Neuronal stem cell (in vitro differentiated cells): ENCODE results near the gene ARHGEF17.
A peak's percentile ranks its signal among the peaks of the same experiment; 100 is the strongest.

Experiments used
- DNase-seq: peaks from one replicate; pipeline ENCODE4 v3.0.0-alpha.2; 2013; ENCODE audit warnings: low spot score
- H2AFZ ChIP-seq: one replicate; pipeline ENCODE4 v1.6.1; 2013; ENCODE audit warnings: mild to moderate bottlenecking, low read length, inconsistent platforms
- H2AK5ac ChIP-seq: 2 replicates; pipeline ENCODE4 v1.6.1; 2013; ENCODE audit warnings: low read depth, mild to moderate bottlenecking, inconsistent platforms, low read length, moderate library complexity, mixed read lengths
- H2BK120ac ChIP-seq: 2 replicates; pipeline ENCODE4 v1.6.1; 2013; ENCODE audit warnings: low read depth, mild to moderate bottlenecking, inconsistent platforms, low read length, moderate library complexity, mixed read lengths
- H2BK12ac ChIP-seq: one replicate; pipeline ENCODE4 v1.6.1; 2013; ENCODE audit warnings: low read length, inconsistent platforms
- H2BK15ac ChIP-seq: 2 replicates; pipeline ENCODE4 v1.6.1; 2013; ENCODE audit warnings: mild to moderate bottlenecking, low read length, inconsistent platforms, mixed read lengths
- H2BK5ac ChIP-seq: one replicate; pipeline ENCODE4 v1.6.1; 2013; ENCODE audit warnings: inconsistent platforms, mild to moderate bottlenecking, low read length, moderate library complexity
- H3K14ac ChIP-seq: one replicate; pipeline ENCODE4 v1.6.1; 2013; ENCODE audit warnings: low read length, inconsistent platforms
- H3K18ac ChIP-seq: 2 replicates; pipeline ENCODE4 v1.6.1; 2013; ENCODE audit warnings: low read length, inconsistent platforms
- H3K23ac ChIP-seq: 2 replicates; pipeline ENCODE4 v1.6.1; 2013; ENCODE audit warnings: low read depth, mild to moderate bottlenecking, mixed read lengths, low read length, inconsistent platforms; ENCODE audit not compliant: poor library complexity
- H3K27ac ChIP-seq: replicated peaks from 3 replicates; pipeline ENCODE4 v1.5.1; 2013; ENCODE audit warnings: low read length, inconsistent platforms
- H3K27me3 ChIP-seq, 3 experiments: 2 replicates each; pipeline ENCODE4 v1.6.1; 2013; ENCODE audit warnings: low read length in 3 of 3, mild to moderate bottlenecking in 2 of 3, inconsistent platforms in 1 of 3, low read depth in 1 of 3, mixed read lengths in 1 of 3, moderate library complexity in 1 of 3; ENCODE audit not compliant: control insufficient read depth in 3 of 3, insufficient read depth in 3 of 3
- H3K36me3 ChIP-seq, 2 donors: replicated peaks in 1 of 2; 2 replicates each; pipeline ENCODE4 v1.6.1; 2013; ENCODE audit warnings: low read length in 2 of 2; ENCODE audit not compliant: control insufficient read depth in 2 of 2, insufficient read depth in 2 of 2
- H3K4ac ChIP-seq: 2 replicates; pipeline ENCODE4 v1.6.1; 2013; ENCODE audit warnings: inconsistent platforms, mild to moderate bottlenecking, low read length, moderate library complexity
- H3K4me1 ChIP-seq, 2 donors: 1 replicate in 1 of 2; 2 replicates in 1 of 2; pipeline ENCODE4 v1.6.1; 2013; ENCODE audit warnings: low read length in 2 of 2, low read depth in 1 of 2; ENCODE audit not compliant: control insufficient read depth in 2 of 2, insufficient read depth in 1 of 2
- H3K4me2 ChIP-seq: one replicate; pipeline ENCODE4 v1.6.1; 2013; ENCODE audit warnings: mild to moderate bottlenecking, low read length, inconsistent platforms; ENCODE audit not compliant: insufficient read depth, poor library complexity, severe bottlenecking
- H3K4me3 ChIP-seq, 2 donors: 2 replicates each; pipeline ENCODE4 v1.5.1; 2013; ENCODE audit warnings: low read length in 2 of 2, mild to moderate bottlenecking in 2 of 2, inconsistent platforms in 1 of 2, moderate library complexity in 1 of 2
- H3K79me1 ChIP-seq: one replicate; pipeline ENCODE4 v1.6.1; 2013; ENCODE audit warnings: low read depth, mild to moderate bottlenecking, inconsistent platforms, low read length, moderate library complexity
- H3K9ac ChIP-seq: one replicate; pipeline ENCODE4 v1.6.1; 2013; ENCODE audit warnings: mild to moderate bottlenecking, low read depth, low read length, inconsistent platforms; ENCODE audit not compliant: poor library complexity
- H3K9me3 ChIP-seq, 2 donors: replicated peaks in 1 of 2; 2 replicates each; pipeline versions ENCODE3 to v1.6.1; 2013; ENCODE audit warnings: low read length in 2 of 2, mild to moderate bottlenecking in 2 of 2, inconsistent platforms in 1 of 2, low read depth in 1 of 2, mixed read lengths in 1 of 2, moderate library complexity in 1 of 2; ENCODE audit not compliant: control insufficient read depth in 2 of 2, insufficient read depth in 1 of 2
- H4K8ac ChIP-seq: one replicate; pipeline ENCODE4 v1.6.1; 2013; ENCODE audit warnings: low read depth, mild to moderate bottlenecking, inconsistent platforms, low read length, moderate library complexity
- H4K91ac ChIP-seq: one replicate; pipeline ENCODE4 v1.6.1; 2013; ENCODE audit warnings: low read length, low read depth, mild to moderate bottlenecking, inconsistent platforms; ENCODE audit not compliant: poor library complexity
- WGBS, 2 donors: extraction: QIAGEN DNeasy Blood & Tissue Kit; methylation state at CpG; one replicate each; pipeline ENCODE4 v1.1.7; 2013; ENCODE audit warnings: missing lambda C conversion rate in 2 of 2, mixed read lengths in 1 of 2; ENCODE audit not compliant: insufficient read length in 2 of 2, insufficient replicate concordance in 1 of 2; ENCODE audit errors: extremely low coverage in 2 of 2; 5-methylcytosine and 5-hydroxymethylcytosine counted together

ARHGEF17 gene

DNA sequence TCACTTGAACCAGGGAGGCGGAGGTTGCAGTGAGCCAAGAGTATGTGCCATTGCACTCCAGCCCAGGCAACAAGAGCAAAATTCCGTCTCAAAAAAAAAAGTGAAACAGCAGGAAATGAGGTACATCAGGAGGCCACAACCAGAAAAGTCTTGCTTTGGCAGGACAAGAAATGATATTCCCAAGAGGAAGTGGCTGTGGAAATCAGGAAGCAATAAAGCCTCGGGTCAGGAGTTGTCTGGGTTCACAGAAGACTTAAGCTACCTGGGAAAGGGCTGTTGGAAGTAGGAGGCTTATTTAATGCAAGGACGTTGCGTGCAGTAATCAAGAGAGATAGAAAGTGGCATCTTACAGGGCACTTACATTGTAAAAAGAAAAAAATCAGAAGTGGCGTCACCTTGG is 58.9 kb downstream of the ARHGEF17 start:
- Histone ChIP-seq H4K91ac (no peak overlapping the region), H4K8ac (no peak overlapping the region), H3K9ac (no peak overlapping the region), H3K4me1 (no peaks in the 10 kb centered on the region), H3K4me2 (no peak overlapping the region), H3K4ac (no peak overlapping the region), H3K23ac (no peak overlapping the region), H3K27me3 (no peaks in the 10 kb centered on the region), H2BK15ac (no peak overlapping the region), H3K9me3 (peaks cover 2 to 3% of the 10 kb centered on the region in 2 donors), H3K14ac (no peak overlapping the region), H3K27ac (no peak overlapping the region), H2BK5ac (no peak overlapping the region), H2AFZ (no peak overlapping the region), H2BK12ac (no peak overlapping the region), H3K4me3 (no peak overlapping the region), H3K36me3 (peaks cover 39 to 67% of the 10 kb centered on the region in 2 donors), H2AK5ac (no peak overlapping the region), H3K79me1 (no peaks in the 10 kb centered on the region), H3K18ac (no peak overlapping the region), H2BK120ac (no peak overlapping the region)
- DNase-seq: no peak
- WGBS, 2 donors: no CpG with 5 or more reads among the region's 6 CpGs

DNA sequence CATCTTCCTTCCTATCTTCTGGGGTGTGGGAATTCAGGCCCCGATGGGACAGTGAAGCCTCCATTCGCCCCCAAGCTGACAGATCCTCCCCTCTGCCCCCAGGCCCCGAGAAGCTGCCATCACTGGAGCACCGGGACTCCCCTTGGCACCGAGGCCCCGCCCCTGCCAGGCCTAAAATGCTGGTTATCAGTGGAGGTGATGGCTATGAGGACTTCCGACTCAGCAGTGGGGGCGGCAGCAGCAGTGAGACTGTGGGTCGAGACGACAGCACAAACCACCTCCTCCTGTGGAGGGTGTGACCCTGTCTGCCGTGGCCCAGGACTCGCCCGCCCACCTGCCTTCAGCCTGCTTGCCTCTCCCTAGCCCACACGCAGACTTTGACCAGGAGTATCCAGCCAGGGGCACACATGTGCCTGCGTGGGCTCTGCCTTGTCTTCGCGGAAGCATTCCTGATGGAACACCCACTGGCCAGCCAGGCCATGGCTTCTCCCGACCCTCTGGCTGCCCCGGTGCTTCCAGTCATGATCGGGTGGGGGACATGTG is 59.5 kb downstream of the ARHGEF17 start:
- WGBS, 2 donors: no CpG with 5 or more reads among the region's 20 CpGs
- Histone ChIP-seq H3K79me1 (no peaks in the 10 kb centered on the region), H2BK5ac (no peak overlapping the region), H4K91ac (no peak overlapping the region), H3K4me2 (no peak overlapping the region), H2AK5ac (no peak overlapping the region), H3K14ac (no peak overlapping the region), H3K18ac (no peak overlapping the region), H2BK120ac (no peak overlapping the region), H3K4ac (no peak overlapping the region), H3K4me3 (no peak overlapping the region), H3K9me3 (peaks cover 2 to 3% of the 10 kb centered on the region in 2 donors), H3K23ac (no peak overlapping the region), H3K4me1 (no peaks in the 10 kb centered on the region), H2BK15ac (no peak overlapping the region), H3K36me3 (peaks cover 37 to 61% of the 10 kb centered on the region in 2 donors), H4K8ac (no peak overlapping the region), H3K27ac (no peak overlapping the region), H3K27me3 (no peaks in the 10 kb centered on the region), H3K9ac (no peak overlapping the region), H2BK12ac (no peak overlapping the region), H2AFZ (no peak overlapping the region)
- no peak for DNase-seq

DNA sequence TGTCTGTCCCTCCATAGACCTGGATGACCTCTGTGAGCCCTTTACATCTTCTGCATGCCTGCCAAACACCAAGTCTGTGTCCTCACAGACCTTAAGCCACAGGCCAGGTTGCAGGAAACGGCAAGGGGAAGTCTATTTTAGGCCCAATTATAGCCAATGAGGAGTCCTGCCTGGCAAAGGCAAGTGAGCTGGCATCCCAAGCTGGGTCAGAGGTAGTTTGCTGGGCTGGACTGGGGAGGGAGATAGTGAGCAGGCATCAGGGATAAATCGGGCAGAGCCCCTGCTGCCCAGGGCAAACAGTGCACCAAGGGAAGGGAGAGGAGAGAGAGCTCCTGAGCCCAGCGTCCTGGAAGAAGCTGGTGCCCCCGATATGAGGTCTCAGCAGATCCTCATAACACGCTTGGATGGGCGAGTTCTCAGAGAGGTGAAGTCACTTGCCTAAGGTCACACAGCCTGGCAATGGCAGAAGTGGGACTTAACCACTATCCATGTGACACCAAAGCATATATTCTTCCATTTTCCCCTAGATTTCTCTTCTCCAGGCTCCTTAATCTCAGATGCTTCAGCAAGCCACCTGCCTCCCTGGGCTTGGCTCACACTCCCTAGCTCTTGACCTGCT is 64.4 kb downstream of the ARHGEF17 start:
- peaks cover 8% of the 10 kb centered on the region for H3K79me1 ChIP-seq
- DNase-seq: no peak

DNA sequence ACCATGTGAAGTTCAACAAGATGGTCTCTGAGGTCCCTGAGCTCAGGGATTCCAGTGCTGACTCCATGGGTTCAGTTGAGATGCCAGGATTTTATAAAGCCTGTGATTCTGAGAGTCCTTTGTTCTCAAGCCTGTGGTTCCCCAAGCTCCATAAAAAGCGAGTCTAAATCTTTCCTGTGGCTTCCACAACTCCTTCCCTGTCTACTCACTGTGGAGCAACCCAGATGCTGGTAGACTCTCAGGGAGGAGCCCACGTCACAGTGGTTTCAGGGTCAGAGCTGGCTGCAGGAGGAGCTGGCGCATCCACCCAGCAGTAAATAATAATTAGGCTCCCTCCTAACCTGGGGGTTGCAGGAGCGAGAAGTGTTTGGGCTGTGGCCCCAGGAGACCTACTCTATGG is 66.1 kb downstream of the ARHGEF17 start:
- Histone ChIP-seq H3K27me3 (no peaks in the 10 kb centered on the region), H3K36me3 (no peaks in the 10 kb centered on the region), H4K8ac (no peak overlapping the region), H3K79me1 (peaks cover 13% of the 10 kb centered on the region), H3K4me3 (no peak overlapping the region), H2BK15ac (peak overlapping the region; percentile 12), H3K9ac (no peak overlapping the region), H4K91ac (no peak overlapping the region), H3K27ac (no peak overlapping the region), H3K4me1 (peaks cover 14 to 17% of the 10 kb centered on the region in 2 donors), H2BK5ac (no peak overlapping the region), H2AK5ac (peak overlapping the region; percentile 61), H2BK120ac (no peak overlapping the region), H3K18ac (no peak overlapping the region), H3K9me3 (peaks cover 2 to 3% of the 10 kb centered on the region in 2 donors), H3K4me2 (no peak overlapping the region), H2AFZ (peak overlapping the region; percentile 20), H3K23ac (no peak overlapping the region), H2BK12ac (no peak overlapping the region), H3K14ac (no peak overlapping the region), H3K4ac (peak overlapping the region; percentile 12)
- DNase-seq: no peak
- WGBS, 2 donors: no CpG with 5 or more reads among the region's 4 CpGs

More for the DNA sequence above, 64.4 kb downstream of the ARHGEF17 start:
- Histone ChIP-seq H3K27ac (no peak overlapping the region), H3K9me3 (peaks cover 2 to 3% of the 10 kb centered on the region in 2 donors), H2BK5ac (no peak overlapping the region), H3K14ac (no peak overlapping the region), H2AK5ac (no peak overlapping the region), H3K23ac (no peak overlapping the region), H3K4me3 (no peak overlapping the region), H3K27me3 (no peaks in the 10 kb centered on the region), H3K4me2 (no peak overlapping the region), H4K91ac (no peak overlapping the region), H3K9ac (no peak overlapping the region), H4K8ac (no peak overlapping the region), H3K18ac (no peak overlapping the region), H2BK15ac (no peak overlapping the region), H2BK12ac (no peak overlapping the region), H2AFZ (no peak overlapping the region), H3K4me1 (peaks cover 9 to 10% of the 10 kb centered on the region in 2 donors), H3K4ac (no peak overlapping the region), H3K36me3 (peaks cover 3 to 12% of the 10 kb centered on the region in 2 donors), H2BK120ac (no peak overlapping the region)
- no CpG with 5 or more reads among the region's 6 CpGs for WGBS, 2 donors
